GM19025 (cell line): ENCODE data around the gene POLR1A.

Source experiments
- ATAC-seq: cut with Tn5 transposase; IDR thresholded peaks from one replicate; pipeline ENCODE4 v1.9.1; 2021; ENCODE audit warnings: mild to moderate bottlenecking, low read depth, moderate library complexity; ENCODE audit not compliant: unreplicated experiment

POLR1A gene

DNA sequence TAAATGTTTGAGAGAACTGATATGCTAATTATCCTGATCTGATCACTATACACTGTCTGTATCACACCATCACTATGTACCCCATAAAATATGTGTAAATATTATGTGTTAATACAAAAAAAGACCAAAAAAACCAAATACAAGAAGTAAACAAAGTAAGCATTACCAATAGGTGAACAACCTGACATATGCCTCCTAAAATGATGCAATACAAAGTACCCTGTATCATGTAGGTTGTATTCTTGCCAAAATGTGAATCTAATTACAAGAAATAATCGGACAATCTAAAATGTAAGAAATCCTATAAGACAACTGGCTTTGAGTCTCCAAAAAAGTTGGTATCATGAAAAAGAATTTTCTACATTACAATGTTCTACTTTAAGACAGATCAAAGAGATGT, 7.8 kb downstream of the POLR1A start:
- no peak for ATAC-seq

GRCh38 chr2:86097114-86097896, 8.4 kb downstream of the POLR1A start:
- no peak for ATAC-seq

DNA sequence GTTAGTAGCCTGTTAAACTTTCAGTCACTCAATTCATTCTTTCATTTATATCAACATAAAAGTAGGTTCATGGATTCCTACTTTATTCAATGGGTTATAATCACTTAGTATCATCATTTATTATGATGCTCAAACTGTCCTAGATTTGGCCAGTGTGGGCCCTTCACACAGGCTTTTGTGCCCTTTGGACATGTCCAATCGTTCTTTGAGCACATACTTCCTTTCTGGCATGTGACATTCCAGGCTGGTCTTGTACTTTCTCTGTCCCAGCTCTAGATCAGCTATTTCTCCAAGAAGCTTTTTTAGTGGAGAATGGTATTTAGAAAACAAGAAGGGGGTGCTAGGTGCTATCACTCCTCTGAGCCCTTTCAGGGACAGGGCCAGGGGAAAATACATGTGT, 11.5 kb downstream of the POLR1A start:
- no peak for ATAC-seq

GRCh38 chr2:86087936-86088850, 17.5 kb downstream of the POLR1A start:
- no peak for ATAC-seq

DNA sequence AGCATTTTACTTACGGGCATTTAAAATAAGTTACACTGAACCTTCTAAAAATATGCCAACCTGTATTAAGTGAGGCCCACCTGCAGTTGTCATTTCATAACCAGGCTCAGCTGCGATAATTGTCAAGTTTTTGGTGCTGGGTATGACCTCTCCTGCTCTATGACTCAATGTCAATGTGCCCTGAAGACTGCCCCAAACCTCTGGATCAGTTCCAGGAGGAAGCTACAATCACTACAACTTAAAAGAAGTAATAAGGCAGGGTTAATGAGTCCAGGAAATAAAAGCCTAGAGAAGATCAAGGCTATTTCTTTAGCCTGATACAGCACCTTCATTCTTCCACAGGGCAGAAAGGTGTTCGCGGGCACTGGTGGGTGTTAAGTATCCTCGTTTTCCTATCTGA, 22.9 kb downstream of the POLR1A start:
- no peak for ATAC-seq

GRCh38 chr2:86081724-86082123, 24.0 kb downstream of the POLR1A start:
- ATAC-seq = no peak

DNA sequence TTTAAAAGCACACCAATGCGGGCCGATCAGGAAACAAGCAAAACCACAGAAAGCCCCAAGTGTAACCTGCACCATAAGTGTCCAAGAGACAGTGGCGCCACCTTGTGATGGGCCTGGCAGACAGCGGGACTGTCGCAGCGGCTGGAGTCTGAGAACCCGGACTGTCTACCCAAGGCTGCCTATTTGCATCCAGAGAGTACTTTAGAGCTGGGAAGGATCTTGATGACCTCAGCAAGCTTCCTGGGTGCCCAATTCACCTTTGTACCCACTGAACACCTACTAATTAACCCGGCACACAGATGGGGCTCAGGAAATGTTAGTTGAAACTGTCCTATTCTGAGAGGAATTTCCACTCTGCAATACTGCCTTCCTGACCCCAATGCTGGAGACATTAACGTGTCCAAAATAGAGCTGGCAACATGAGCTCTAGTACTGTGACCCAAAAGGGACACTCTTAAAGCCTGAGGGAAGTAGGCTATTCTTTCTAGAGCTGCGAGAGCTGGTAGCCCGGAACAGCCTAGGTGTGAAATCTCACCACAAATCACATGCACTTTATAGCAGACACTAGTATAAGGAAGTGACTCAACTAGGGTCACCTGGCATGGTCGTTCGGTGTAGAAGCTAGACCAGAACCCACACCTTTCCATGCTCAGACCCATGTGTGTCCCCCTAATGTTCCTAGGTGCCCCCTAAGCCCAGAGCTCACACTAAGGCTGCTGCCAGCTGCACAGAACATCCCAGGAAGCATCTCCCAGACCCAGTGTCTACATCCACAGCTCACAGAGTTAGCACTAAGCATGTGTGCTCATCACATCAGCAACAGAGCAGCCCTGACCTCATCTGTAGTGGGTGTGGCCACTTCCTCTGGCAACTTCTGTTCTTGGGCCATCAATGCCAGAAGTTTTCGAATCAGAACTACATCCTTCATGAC, 25.4 kb downstream of the POLR1A start:
- ATAC-seq = peak; percentile 74

- ATAC-seq = no peak
These were observed 26.7 kb downstream of the POLR1A start for GRCh38 chr2:86078774-86079545.

- no peak for ATAC-seq
These were observed 29.8 kb downstream of the POLR1A start for GRCh38 chr2:86075886-86076285.

- ATAC-seq = no peak
These were observed 30.9 kb downstream of the POLR1A start for GRCh38 chr2:86074811-86075210.

DNA sequence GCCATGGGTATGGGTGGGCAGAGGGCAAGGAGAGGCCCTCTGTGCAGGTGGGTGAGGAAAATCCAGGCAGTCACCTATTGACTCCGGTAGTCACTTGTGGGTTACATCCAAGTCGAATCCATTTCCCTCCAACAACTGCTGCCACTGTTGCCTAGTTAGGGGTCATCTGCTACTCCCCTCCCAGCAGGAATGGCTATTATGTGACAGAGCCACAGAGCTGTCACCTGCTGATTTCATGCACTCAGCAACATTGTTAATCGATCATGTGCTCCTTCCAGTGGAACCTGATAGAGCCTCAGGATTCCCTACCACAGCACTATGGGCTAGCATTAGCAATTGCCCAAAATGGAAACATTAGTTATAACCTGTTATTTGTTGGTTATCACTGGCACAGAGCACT, 31.4 kb downstream of the POLR1A start:
- ATAC-seq = no peak

GRCh38 chr2:86073225-86073624, 32.5 kb downstream of the POLR1A start:
- no peak for ATAC-seq

GRCh38 chr2:86072271-86072858, 33.3 kb downstream of the POLR1A start:
- ATAC-seq = peak; percentile 84

DNA sequence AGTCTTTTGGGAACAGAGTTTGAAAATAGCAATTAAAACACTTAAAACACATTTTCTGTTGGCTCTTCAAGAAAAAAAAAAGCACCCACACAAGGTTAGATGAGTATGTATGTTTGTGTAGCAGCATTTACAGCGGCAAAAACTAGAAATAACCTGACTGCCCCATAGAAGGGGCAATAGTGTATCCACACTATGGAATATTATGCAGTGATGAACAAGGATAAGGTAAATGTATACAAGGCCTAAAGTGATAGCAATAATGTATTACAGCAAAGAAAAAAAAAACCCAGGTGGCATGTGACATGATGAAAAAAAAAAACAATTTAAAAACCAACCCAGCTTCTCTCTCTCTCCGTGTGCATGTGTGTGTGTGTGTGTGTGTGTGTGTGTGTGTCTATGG, 34.8 kb downstream of the POLR1A start:
- ATAC-seq = no peak

GRCh38 chr2:86069783-86070339, 35.8 kb downstream of the POLR1A start:
- ATAC-seq = no peak

DNA sequence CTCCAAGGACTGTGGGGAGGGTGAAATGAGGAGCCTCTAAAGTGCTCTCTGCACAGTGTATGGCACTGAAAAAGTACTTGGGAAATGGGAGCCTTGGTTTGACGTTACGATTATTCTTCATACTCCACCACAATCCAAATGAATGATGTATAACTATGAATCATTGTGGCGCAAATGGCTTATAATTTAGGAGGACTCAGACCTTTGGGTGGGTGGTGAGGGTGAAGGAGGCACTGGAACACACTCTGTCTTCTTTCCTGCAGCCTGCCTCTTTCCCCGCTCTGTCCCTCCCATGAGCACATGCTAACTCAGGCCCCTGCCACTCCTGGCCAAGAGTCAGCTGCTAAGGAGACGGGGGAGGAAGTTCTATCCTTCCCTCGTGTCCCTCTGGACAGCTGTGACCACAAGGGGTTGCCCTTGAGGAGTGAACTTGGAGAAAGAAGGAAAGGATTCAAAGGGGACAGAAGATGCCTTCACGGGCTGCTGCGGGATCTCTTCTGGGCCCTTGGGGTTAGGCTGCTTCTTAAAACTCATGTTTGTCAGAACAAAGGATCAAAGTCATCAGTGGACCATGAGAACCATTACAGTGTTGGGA, 36.5 kb downstream of the POLR1A start:
- ATAC-seq = no peak

- ATAC-seq = no peak
These were observed 37.0 kb downstream of the POLR1A start for GRCh38 chr2:86068648-86069047.

GRCh38 chr2:86068136-86068588, 37.5 kb downstream of the POLR1A start:
- no peak for ATAC-seq

- no peak for ATAC-seq
These were observed 38.8 kb downstream of the POLR1A start for GRCh38 chr2:86066915-86067314.
